GM21576 (cell line): ENCODE results near the gene SLC49A3.

Experiments
- ATAC-seq: cut with Tn5 transposase; IDR thresholded peaks from one replicate; pipeline ENCODE4 v1.9.1; 2021; ENCODE audit warnings: mild to moderate bottlenecking, moderate library complexity; ENCODE audit not compliant: unreplicated experiment

The SLC49A3 gene

GRCh38 chr4:666822-667544 lies 22.0 kb downstream of the SLC49A3 start:
- ATAC-seq: no peak

GRCh38 chr4:666436-666810 lies 22.5 kb downstream of the SLC49A3 start:
- no peak for ATAC-seq

- no peak for ATAC-seq
Observed at GRCh38 chr4:665751-666435, 23.1 kb downstream of the SLC49A3 start.

GRCh38 chr4:665381-665750 lies 23.6 kb downstream of the SLC49A3 start:
- no peak for ATAC-seq

- ATAC-seq: no peak
Observed at GRCh38 chr4:664713-665231, 24.2 kb downstream of the SLC49A3 start.

GRCh38 chr4:663438-664428 lies 25.2 kb downstream of the SLC49A3 start:
- peak; percentile 74 for ATAC-seq

GRCh38 chr4:663046-663437 lies 25.9 kb downstream of the SLC49A3 start:
- no peak for ATAC-seq

- ATAC-seq: no peak
Observed at GRCh38 chr4:661881-662761, 26.8 kb downstream of the SLC49A3 start.

GRCh38 chr4:661231-661630 lies 27.7 kb downstream of the SLC49A3 start:
- no peak for ATAC-seq

- no peak for ATAC-seq
Observed at GRCh38 chr4:660401-660800, 28.6 kb downstream of the SLC49A3 start.

- ATAC-seq: no peak
Observed at GRCh38 chr4:659851-660250, 29.1 kb downstream of the SLC49A3 start.

GRCh38 chr4:658681-659667 lies 30.0 kb downstream of the SLC49A3 start:
- no peak for ATAC-seq

- no peak for ATAC-seq
Observed at GRCh38 chr4:657834-658667, 30.9 kb downstream of the SLC49A3 start.

- ATAC-seq: no peak
Observed at GRCh38 chr4:657338-657833, 31.6 kb downstream of the SLC49A3 start.

- ATAC-seq: no peak
Observed at GRCh38 chr4:656436-657337, 32.3 kb downstream of the SLC49A3 start.

GRCh38 chr4:655464-656151 lies 33.3 kb downstream of the SLC49A3 start:
- no peak for ATAC-seq
